ENCODE data around the gene NTN5. TPM values are rescaled to one million over a fixed set of nuclear protein-coding genes. Genes with fewer than 3 reads are reported as not detected.

Gene NTN5
- total and polyA plus RNA-seq, 2 donors from 2014 or later, result 0.52 to 0.85 TPM

GRCh38 chr19:48665786-48666185 lies 7.0 kb downstream of the NTN5 start:
- Histone ChIP-seq H3K4me3 (ENCODE audit: low read length in 3 of 3) (no peak overlapping the region), H3K4me1 (ENCODE audit: control insufficient read depth in 2 of 3, insufficient read depth in 2 of 3, low read depth in 1 of 3, low read length in 3 of 3) (peaks cover 0 to 1% (median 0%) of the 10 kb centered on the region in 3 donors), H3K9me3 (ENCODE audit: control insufficient read depth in 2 of 3, insufficient read depth in 1 of 3, low read length in 3 of 3) (no peaks in the 10 kb centered on the region), H3K36me3 (ENCODE audit: control insufficient read depth in 2 of 3, insufficient read depth in 3 of 3, low read length in 3 of 3) (no peaks in the 10 kb centered on the region), H3K27ac (ENCODE audit: low read depth in 2 of 2, low read length in 2 of 2) (no peak overlapping the region), H3K9ac (ENCODE audit: low read length in 3 of 3) (no peak overlapping the region), H3K27me3 (ENCODE audit: control insufficient read depth, insufficient read depth, low read length) (no peaks in the 10 kb centered on the region)
- DNase-seq, result no peak
- no peak for FAIRE-seq
- intact Hi-C loops (cut with DNase I), result no loop called here
- no peak for TF ChIP-seq CTCF (IDR thresholded peaks at IDR 0.05; ENCODE audit: borderline replicate concordance, extremely low read depth, insufficient read depth)

- Histone ChIP-seq H3K4me3 (ENCODE audit: low read length in 3 of 3) (no peak overlapping the region), H3K9ac (ENCODE audit: low read length in 3 of 3) (no peak overlapping the region), H3K27ac (ENCODE audit: low read depth in 2 of 2, low read length in 2 of 2) (no peak overlapping the region), H3K4me1 (ENCODE audit: control insufficient read depth in 2 of 3, insufficient read depth in 2 of 3, low read depth in 1 of 3, low read length in 3 of 3) (peaks cover 0 to 3% (median 0%) of the 10 kb centered on the region in 3 donors), H3K9me3 (ENCODE audit: control insufficient read depth in 2 of 3, insufficient read depth in 1 of 3, low read length in 3 of 3) (no peaks in the 10 kb centered on the region), H3K27me3 (ENCODE audit: control insufficient read depth, insufficient read depth, low read length) (no peaks in the 10 kb centered on the region), H3K36me3 (ENCODE audit: control insufficient read depth in 2 of 3, insufficient read depth in 3 of 3, low read length in 3 of 3) (no peaks in the 10 kb centered on the region)
- DNase-seq (no peak), FAIRE-seq (no peak)
- no peak for TF ChIP-seq CTCF (IDR thresholded peaks at IDR 0.05; ENCODE audit: borderline replicate concordance, extremely low read depth, insufficient read depth)
- intact Hi-C loops (cut with DNase I), result no loop called here
Observed at GRCh38 chr19:48664476-48664875, 8.3 kb downstream of the NTN5 start.

- Histone ChIP-seq H3K4me1 (ENCODE audit: control insufficient read depth in 2 of 3, insufficient read depth in 2 of 3, low read depth in 1 of 3, low read length in 3 of 3) (peaks cover 0 to 3% (median 0%) of the 10 kb centered on the region in 3 donors), H3K36me3 (ENCODE audit: control insufficient read depth in 2 of 3, insufficient read depth in 3 of 3, low read length in 3 of 3) (no peaks in the 10 kb centered on the region), H3K9me3 (ENCODE audit: control insufficient read depth in 2 of 3, insufficient read depth in 1 of 3, low read length in 3 of 3) (no peaks in the 10 kb centered on the region), H3K27me3 (ENCODE audit: control insufficient read depth, insufficient read depth, low read length) (no peaks in the 10 kb centered on the region), H3K9ac (ENCODE audit: low read length in 3 of 3) (no peak overlapping the region), H3K4me3 (ENCODE audit: low read length in 3 of 3) (no peak overlapping the region), H3K27ac (ENCODE audit: low read depth in 2 of 2, low read length in 2 of 2) (no peak overlapping the region)
- intact Hi-C loops (cut with DNase I), result no loop called here
- DNase-seq, result no peak
- no peak for FAIRE-seq
- no peak for TF ChIP-seq CTCF (IDR thresholded peaks at IDR 0.05; ENCODE audit: borderline replicate concordance, extremely low read depth, insufficient read depth)
Observed at GRCh38 chr19:48663667-48664066, 9.2 kb downstream of the NTN5 start.

- intact Hi-C loops (cut with DNase I), result no loop called here
- H3K27ac ChIP-seq (ENCODE audit: low read depth in 2 of 2, low read length in 2 of 2), result no peak overlapping the region
- H3K4me3 ChIP-seq (ENCODE audit: low read length in 3 of 3), result no peak overlapping the region
- H3K36me3 ChIP-seq (ENCODE audit: control insufficient read depth in 2 of 3, insufficient read depth in 3 of 3, low read length in 3 of 3), result no peaks in the 10 kb centered on the region
- no peak for TF ChIP-seq CTCF (IDR thresholded peaks at IDR 0.05; ENCODE audit: borderline replicate concordance, extremely low read depth, insufficient read depth)
- no peaks in the 10 kb centered on the region for H3K27me3 ChIP-seq (ENCODE audit: control insufficient read depth, insufficient read depth, low read length)
- H3K9ac ChIP-seq (ENCODE audit: low read length in 3 of 3), result no peak overlapping the region
- H3K9me3 ChIP-seq (ENCODE audit: control insufficient read depth in 2 of 3, insufficient read depth in 1 of 3, low read length in 3 of 3), result no peaks in the 10 kb centered on the region
- peaks cover 3 to 5% (median 3%) of the 10 kb centered on the region in 3 donors for H3K4me1 ChIP-seq (ENCODE audit: control insufficient read depth in 2 of 3, insufficient read depth in 2 of 3, low read depth in 1 of 3, low read length in 3 of 3)
- FAIRE-seq (no peak), DNase-seq (no peak)
Observed at GRCh38 chr19:48661711-48662090, 11.1 kb downstream of the NTN5 start.

Data from kidney (tissue), 14 donors.